Activated CD4-positive, CD25-positive, alpha-beta regulatory T cell treated with anti-CD3 and anti-CD28 coated beads, Interleukin-2, amount 50 U/mL, for 24 hours (primary cell): Measurements from ENCODE around the gene GLTPD2.

Source experiments
- ATAC-seq, 2 donors: fragments of 150-1000 bp; cut with Tn5 transposase; one replicate each; pipeline ENCODE4 v1.10.0; 2021; ENCODE audit warnings: mild to moderate bottlenecking in 1 of 2, moderate library complexity in 1 of 2

Gene GLTPD2

GRCh38 chr17:4772235-4772613 is 16.5 kb upstream of the GLTPD2 start:
- no peak for ATAC-seq

DNA sequence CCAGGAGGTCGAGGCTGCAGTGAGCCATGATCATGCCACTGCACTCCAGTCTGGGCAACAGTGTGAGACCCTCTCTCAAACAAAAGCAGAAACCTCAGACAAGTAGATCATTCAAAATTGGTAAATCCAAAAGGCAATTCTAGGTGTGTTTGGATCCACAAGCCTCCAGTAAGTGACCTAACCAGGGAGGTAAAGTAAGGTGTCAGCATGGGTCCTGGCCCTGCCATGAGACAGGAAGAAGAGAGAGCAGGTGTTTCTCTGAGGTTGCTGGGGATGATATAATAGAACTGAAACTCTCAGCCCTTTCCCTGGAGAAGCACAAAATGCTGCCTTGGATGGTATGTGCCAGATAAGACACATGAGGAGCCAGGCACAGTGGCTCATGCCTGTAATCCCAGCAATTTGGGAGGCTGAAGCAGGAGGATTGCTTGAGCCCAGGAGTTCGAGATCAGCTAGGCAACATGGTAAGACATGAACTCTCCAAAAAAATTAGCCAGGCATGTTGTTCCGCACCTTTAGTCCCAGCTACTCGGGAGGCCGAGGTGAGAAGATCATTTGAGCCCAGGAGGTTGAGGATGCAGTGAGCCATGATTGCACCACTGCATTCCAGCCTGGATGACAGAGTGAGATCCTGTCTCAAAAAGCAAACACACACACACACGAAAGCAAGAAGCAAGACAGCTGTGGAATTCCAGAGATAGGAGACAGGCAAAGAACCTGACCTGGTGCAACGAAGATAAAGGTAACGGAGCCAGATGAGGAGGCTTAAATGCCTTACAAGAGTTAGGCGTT is 10.6 kb upstream of the GLTPD2 start:
- ATAC-seq, result no peak

- ATAC-seq, result no peak
Observed at GRCh38 chr17:4780325-4780955, 8.3 kb upstream of the GLTPD2 start.

- ATAC-seq, result no peak
Observed at GRCh38 chr17:4782652-4783051, 6.1 kb upstream of the GLTPD2 start.

GRCh38 chr17:4785311-4786105 is 3.3 kb upstream of the GLTPD2 start:
- ATAC-seq, result no peak

DNA sequence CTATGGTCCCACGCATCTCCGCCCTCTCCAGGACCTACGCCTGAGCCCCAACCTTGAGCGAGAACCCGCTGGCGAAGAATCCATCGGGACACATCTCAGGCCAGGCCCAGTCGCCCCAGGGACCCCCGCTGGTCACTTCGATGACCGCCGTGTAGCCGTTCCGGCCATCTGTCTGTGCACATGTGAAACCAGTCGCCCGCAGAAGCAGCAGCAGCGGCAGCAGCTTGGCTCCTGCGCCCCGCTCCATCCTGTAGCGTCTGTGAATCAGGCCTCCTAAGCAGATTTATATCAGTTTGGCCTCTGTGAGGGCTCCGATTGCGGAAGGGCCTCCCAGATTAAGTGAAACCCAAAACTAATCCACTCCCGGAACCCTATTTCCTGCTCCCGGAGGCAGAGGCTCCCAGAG is 2.7 kb upstream of the GLTPD2 start, which contains the start of gene VMO1:
VMO1 (minus strand) TSS at position 259 of the 406 bp plus-strand sequence; CDS start at position 247, 12 bp downstream.
- no peak for ATAC-seq

DNA sequence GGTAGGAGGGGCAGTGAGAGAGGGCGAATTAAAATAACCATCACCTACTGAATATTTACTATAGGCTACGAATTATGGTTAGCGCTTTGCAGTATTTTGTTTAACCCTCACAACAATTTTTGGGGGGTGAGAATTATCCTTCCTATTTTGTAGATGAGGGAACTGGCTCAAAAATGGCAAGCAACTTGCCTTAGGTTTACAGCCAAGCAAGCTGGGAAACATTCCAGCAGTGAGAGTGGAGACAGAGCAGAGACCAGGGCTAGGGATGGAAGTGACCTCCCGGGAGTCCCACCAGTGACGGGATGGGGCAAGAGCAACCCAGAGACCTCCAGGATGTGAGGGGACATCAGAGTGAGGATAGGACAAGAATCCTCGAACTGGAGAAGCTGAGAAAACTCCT is 2.2 kb upstream of the GLTPD2 start:
- ATAC-seq, result no peak

DNA sequence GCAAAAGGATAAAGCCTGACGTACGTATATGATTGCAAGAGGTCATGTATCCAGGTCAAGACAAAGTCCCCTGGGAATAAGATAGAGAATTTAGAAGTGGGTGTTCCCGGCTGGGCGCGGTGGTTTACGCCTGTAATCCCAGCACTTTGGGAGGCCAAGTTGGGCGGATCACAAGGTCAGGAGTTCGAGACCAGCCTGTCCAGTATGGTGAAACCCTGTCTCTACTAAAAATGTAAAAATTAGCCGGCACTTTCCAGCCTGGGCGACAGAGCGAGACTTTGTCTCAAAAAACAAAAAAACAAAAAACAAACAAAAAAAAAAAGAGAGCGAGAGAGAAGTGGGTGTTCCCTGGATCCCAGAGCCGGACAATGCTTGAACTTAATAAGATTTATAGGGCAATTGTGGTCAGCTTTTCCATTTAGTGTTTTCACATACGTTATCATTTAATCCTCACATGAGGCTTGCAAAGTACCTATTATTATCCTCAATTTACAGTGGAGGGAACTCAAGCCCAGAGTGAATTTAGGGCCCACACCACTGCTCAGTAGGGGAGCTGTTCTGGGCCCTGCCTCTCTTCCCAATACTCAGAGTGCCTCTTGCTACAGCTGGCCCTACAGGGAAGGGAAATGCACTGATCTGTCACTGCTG is 481 bp upstream of the GLTPD2 start:
- ATAC-seq, result no peak

- ATAC-seq, result no peak
Observed at GRCh38 chr17:4789701-4789950, 862 bp downstream of the GLTPD2 start.

DNA sequence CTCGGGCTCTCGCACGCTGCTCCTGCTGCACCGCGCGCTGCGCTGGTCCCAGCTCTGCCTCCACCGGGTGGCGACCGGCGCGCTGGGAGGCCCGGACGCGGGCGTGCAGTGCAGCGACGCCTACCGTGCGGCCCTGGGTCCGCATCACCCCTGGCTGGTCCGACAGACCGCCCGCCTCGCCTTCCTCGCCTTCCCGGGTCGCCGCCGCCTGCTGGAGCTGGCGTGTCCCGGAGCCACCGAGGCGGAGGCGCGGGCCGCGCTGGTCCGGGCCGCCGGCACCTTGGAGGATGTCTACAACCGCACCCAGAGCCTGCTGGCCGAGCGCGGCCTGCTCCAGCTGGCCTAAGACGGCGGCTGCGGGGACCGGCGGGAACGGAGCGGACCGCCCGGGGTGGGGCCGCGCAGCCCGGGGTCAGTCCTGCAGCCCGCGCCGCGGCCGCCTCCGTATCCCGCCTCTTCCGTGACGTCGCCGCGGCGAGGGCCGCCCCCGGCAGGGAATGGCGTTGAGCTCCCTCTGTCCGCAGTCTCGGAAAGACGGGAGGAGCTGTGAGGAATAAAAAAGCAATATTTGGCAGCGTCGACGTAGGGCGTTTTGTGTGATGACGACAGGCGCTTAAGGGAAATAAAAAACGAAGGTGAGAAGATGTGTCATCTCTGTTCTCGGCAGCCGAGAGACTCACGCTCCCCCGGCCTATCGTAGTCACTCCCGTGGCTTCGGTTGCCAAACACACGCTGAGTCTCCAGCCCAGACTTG is 1.4 kb downstream of the GLTPD2 start:
- ATAC-seq, result peak; percentile 88

GRCh38 chr17:4790705-4791088 is 1.9 kb downstream of the GLTPD2 start:
- ATAC-seq, result no peak

DNA sequence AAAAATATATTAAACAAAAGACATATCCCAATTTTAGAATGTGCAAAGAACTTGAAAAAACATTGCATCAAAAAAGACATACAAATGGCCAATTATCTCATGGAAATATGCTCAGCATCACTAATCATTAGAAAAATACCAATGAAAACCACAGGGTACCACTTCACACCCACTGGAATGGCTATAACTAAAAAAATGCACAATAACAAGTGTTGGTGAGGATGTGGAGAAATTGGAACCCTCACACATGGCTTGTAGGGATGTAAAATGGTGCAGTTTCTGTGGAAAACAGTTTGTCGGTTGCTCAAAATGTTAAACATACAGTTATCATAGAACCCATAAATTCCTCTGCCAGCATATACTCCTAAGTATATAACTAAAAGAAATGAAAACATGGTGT is 6.4 kb downstream of the GLTPD2 start:
- ATAC-seq, result no peak

GRCh38 chr17:4796552-4796920 is 7.8 kb downstream of the GLTPD2 start:
- peak; percentile 28 to 33 for ATAC-seq

- no peak for ATAC-seq
Observed at GRCh38 chr17:4800462-4801196, 11.9 kb downstream of the GLTPD2 start.

DNA sequence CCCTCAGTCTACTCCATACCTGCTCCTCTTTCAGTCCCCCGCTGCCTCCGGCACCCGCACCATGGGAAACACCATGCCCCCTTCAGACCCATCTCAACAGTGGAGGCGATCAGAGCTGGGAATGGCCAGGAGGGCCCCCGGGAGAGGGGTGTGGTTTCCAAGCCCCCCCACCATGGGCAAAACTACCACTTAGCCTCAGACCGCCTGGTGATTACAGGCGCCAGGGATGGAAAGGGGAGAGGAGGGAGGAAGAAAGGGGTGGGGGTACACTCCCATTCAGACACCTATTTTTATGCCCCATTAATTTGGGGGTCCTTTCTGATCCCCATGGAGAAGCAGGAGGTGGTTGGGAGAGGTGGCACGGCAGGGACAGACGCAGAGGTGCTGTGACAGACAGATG is 13.5 kb downstream of the GLTPD2 start, which contains the start of gene C17orf114:
C17orf114 (minus strand) TSS at position 101 of the 400 bp plus-strand sequence.
- no peak for ATAC-seq

- no peak for ATAC-seq
Observed at GRCh38 chr17:4806456-4806776, 17.7 kb downstream of the GLTPD2 start.

- ATAC-seq, result peak; percentile 98 to 99
Observed at GRCh38 chr17:4806777-4807604, 18.2 kb downstream of the GLTPD2 start, which contains the start of gene PLD2. Gene PLD2, plus strand, starts transcription at chr17:4807152. Its CDS starts 621 bp downstream, at chr17:4807773.

DNA sequence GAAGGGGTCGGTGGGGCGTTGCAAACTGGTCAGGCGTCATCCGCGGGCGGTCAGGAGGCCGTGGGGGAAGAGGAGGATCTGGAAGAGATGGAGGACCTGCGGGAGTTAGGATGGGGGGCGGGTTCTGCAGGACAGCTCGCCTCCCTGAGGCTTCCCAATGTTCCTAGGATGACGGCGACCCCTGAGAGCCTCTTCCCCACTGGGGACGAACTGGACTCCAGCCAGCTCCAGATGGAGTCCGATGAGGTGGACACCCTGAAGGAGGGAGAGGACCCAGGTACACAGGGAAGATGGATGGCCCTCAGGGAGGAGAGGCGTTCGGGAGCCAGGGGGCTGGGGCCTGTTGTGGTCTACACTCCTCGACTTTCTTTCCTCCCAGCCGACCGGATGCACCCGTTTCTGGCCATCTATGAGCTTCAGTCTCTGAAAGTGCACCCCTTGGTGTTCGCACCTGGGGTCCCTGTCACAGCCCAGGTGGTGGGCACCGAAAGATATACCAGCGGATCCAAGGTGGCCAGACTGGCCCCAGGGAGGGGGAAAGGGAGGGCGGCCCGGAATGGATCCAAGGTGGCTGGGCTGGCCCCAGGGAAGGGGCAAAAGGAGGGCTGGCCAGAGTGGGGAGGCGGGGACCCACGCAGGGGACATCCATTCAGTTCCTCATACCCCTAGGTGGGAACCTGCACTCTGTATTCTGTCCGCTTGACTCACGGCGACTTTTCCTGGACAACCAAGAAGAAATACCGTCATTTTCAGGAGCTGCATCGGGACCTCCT is 19.0 kb downstream of the GLTPD2 start:
- no peak for ATAC-seq

DNA sequence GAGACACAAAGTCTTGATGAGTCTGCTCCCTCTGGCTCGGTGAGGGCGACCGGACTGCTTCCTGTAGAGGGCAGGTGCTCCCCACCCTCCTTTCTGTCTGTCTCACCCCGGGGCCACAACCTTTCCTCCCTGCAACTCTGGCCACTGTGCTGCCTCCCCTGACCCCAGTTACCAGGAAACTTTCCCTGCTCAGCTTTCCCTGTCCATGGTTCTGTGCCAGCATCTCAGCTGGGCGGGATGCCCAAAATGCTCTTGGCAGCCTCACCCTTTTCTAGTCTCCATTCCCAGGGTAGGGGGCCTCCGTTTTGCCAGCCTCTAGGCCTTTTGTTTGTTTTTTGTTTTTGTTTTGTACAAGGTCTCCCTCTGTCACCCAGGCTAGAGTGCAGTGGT is 19.6 kb downstream of the GLTPD2 start:
- ATAC-seq, result no peak

DNA sequence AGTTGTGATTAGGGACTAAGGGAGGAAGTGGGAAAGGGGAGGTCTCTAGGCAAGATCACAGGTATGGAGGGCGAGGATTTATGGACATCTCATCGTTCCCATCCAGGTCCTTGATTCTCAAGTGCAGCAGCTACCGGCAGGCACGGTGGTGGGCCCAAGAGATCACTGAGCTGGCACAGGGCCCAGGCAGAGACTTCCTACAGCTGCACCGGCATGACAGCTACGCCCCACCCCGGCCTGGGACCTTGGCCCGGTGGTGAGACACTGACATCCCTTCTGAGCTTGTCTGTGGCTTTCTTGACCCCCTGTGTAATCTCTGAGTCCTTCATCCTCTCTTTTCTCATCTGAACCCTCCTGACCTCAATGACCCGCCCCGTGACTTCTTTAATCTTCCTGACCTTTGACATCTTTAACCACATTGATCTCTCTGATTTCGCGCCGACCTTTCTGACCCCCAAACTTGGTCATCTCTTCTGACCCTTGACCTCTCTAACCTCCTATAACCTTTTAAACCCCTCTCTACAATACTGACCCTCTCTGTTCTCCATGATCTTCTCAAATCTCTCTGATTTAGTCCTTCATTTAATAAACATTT is 22.0 kb downstream of the GLTPD2 start:
- no peak for ATAC-seq
